ENCODE data around the gene PIK3CD. TPM values are rescaled to one million over a fixed set of nuclear protein-coding genes. Genes with fewer than 3 reads are reported as not detected.

PIK3CD gene
- total and polyA plus RNA-seq, 4 donors = 1.8 to 11.3 (median 3.4) TPM

DNA sequence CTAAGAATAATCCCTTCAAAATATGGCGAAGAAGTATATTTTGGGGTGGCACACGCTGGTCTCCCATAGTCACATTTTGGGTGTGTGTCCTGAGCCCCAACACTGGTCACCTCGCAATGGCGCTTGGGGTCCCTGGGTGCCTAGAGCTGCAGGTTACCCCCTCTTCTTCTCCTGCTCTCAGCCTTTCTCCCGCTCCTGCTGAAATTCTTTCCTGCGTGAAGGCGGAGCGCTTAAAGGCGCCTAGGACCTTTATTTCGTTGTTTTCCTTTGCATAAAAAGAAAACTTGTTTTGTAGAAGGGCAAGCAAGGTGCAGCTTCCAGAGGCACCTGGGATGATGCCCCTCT, 339 bp upstream of the PIK3CD start:
- H3K27ac ChIP-seq (ENCODE audit: low read depth in 1 of 2, low read length in 2 of 2) = peak overlapping the region in 1 of 2 donors; percentile 12
- H3K36me3 ChIP-seq (ENCODE audit: control insufficient read depth in 4 of 4, insufficient read depth in 3 of 4, low read depth in 1 of 4, low read length in 3 of 4) = no peaks in the 10 kb centered on the region
- no peak for DNase-seq (ENCODE audit: low spot score)
- peak overlapping the region in 1 of 3 donors; percentile 59 for H3K4me3 ChIP-seq (ENCODE audit: low read depth in 1 of 3, low read length in 3 of 3)
- H3K4me1 ChIP-seq (ENCODE audit: control insufficient read depth in 4 of 4, insufficient read depth in 4 of 4, low read length in 3 of 4) = peaks cover 0 to 17% (median 9%) of the 10 kb centered on the region in 4 donors
- H3K9ac ChIP-seq (ENCODE audit: low read depth in 1 of 2, low read length in 2 of 2) = no peak overlapping the region
- 24% methylated on average over 10 of the region's 10 CpGs for WGBS
- H3K27me3 ChIP-seq (ENCODE audit: control insufficient read depth in 4 of 4, insufficient read depth in 4 of 4, low read length in 3 of 4) = peaks cover 0 to 9% (median 1%) of the 10 kb centered on the region in 4 donors
- H3K9me3 ChIP-seq (ENCODE audit: control insufficient read depth in 4 of 4, low read length in 3 of 4) = no peaks in the 10 kb centered on the region
- TF ChIP-seq HNF4G (IDR thresholded peaks at IDR 0.05) = no peak
- TF ChIP-seq SP1 (IDR thresholded peaks at IDR 0.05) = no peak
- TF ChIP-seq, protein P1, sequence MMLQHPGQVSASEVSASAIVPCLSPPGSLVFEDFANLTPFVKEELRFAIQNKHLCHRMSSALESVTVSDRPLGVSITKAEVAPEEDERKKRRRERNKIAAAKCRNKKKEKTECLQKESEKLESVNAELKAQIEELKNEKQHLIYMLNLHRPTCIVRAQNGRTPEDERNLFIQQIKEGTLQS (IDR thresholded peaks at IDR 0.05) = no peak
- TF ChIP-seq, protein P2, sequence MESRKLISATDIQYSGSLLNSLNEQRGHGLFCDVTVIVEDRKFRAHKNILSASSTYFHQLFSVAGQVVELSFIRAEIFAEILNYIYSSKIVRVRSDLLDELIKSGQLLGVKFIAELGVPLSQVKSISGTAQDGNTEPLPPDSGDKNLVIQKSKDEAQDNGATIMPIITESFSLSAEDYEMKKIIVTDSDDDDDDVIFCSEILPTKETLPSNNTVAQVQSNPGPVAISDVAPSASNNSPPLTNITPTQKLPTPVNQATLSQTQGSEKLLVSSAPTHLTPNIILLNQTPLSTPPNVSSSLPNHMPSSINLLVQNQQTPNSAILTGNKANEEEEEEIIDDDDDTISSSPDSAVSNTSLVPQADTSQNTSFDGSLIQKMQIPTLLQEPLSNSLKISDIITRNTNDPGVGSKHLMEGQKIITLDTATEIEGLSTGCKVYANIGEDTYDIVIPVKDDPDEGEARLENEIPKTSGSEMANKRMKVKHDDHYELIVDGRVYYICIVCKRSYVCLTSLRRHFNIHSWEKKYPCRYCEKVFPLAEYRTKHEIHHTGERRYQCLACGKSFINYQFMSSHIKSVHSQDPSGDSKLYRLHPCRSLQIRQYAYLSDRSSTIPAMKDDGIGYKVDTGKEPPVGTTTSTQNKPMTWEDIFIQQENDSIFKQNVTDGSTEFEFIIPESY (IDR thresholded peaks at IDR 0.05) = no peak
- TF ChIP-seq, protein P3, sequence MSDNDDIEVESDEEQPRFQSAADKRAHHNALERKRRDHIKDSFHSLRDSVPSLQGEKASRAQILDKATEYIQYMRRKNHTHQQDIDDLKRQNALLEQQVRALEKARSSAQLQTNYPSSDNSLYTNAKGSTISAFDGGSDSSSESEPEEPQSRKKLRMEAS (IDR thresholded peaks at IDR 0.05) = no peak
- TF ChIP-seq, protein P4, sequence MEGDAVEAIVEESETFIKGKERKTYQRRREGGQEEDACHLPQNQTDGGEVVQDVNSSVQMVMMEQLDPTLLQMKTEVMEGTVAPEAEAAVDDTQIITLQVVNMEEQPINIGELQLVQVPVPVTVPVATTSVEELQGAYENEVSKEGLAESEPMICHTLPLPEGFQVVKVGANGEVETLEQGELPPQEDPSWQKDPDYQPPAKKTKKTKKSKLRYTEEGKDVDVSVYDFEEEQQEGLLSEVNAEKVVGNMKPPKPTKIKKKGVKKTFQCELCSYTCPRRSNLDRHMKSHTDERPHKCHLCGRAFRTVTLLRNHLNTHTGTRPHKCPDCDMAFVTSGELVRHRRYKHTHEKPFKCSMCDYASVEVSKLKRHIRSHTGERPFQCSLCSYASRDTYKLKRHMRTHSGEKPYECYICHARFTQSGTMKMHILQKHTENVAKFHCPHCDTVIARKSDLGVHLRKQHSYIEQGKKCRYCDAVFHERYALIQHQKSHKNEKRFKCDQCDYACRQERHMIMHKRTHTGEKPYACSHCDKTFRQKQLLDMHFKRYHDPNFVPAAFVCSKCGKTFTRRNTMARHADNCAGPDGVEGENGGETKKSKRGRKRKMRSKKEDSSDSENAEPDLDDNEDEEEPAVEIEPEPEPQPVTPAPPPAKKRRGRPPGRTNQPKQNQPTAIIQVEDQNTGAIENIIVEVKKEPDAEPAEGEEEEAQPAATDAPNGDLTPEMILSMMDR (IDR thresholded peaks at IDR 0.05; ENCODE audit: low read depth, low read length, missing input control) = no peak
- no peak for TF ChIP-seq RAD21 (IDR thresholded peaks at IDR 0.05)
- TF ChIP-seq, protein P5, sequence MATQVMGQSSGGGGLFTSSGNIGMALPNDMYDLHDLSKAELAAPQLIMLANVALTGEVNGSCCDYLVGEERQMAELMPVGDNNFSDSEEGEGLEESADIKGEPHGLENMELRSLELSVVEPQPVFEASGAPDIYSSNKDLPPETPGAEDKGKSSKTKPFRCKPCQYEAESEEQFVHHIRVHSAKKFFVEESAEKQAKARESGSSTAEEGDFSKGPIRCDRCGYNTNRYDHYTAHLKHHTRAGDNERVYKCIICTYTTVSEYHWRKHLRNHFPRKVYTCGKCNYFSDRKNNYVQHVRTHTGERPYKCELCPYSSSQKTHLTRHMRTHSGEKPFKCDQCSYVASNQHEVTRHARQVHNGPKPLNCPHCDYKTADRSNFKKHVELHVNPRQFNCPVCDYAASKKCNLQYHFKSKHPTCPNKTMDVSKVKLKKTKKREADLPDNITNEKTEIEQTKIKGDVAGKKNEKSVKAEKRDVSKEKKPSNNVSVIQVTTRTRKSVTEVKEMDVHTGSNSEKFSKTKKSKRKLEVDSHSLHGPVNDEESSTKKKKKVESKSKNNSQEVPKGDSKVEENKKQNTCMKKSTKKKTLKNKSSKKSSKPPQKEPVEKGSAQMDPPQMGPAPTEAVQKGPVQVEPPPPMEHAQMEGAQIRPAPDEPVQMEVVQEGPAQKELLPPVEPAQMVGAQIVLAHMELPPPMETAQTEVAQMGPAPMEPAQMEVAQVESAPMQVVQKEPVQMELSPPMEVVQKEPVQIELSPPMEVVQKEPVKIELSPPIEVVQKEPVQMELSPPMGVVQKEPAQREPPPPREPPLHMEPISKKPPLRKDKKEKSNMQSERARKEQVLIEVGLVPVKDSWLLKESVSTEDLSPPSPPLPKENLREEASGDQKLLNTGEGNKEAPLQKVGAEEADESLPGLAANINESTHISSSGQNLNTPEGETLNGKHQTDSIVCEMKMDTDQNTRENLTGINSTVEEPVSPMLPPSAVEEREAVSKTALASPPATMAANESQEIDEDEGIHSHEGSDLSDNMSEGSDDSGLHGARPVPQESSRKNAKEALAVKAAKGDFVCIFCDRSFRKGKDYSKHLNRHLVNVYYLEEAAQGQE (IDR thresholded peaks at IDR 0.05) = no peak

DNA sequence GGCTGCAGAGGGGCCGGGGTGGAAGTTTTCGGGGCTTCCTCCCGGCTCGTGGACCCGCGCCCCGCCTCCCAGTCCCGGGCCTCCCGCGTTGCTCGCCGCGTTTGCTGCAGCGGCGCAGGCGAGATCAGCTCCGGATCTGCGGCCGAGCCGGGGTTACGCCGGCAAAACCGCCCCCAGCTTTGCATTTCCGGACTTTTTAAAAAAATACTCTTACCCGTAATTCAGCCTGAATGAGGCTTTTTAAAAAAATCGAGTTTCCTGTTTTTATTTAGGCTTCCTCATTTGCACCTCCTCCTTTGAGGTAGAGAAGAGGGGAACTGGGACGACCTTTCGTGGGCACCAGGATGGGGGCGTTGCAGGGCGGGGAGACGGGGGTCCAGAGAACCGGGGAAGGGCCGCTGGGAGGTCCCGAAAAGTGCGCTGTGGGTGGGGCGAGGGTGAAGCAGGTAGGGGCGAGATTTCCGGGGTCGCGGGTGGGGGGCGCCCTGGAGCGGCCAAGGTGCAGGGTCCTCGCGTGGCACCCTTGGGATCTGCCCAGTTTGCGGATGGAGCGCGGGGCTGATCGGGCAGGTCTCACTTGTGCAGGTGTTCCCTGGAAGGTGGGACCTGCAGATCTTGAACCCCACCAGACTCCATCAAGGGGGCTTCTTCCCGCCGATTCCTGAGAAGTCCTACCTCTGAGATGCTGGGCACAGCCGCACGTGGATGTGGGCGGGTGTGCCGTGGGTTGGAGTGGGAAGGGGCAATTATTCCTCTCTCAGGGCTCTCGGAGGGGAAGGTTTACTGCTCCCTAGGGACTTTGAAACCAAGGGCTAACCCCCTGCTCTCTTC, 1.1 kb downstream of the PIK3CD start:
- Histone ChIP-seq H3K4me3 (ENCODE audit: low read depth in 1 of 3, low read length in 3 of 3) (peak overlapping the region in 2 of 3 donors; percentile 19 to 59), H3K36me3 (ENCODE audit: control insufficient read depth in 4 of 4, insufficient read depth in 3 of 4, low read depth in 1 of 4, low read length in 3 of 4) (no peaks in the 10 kb centered on the region), H3K4me1 (ENCODE audit: control insufficient read depth in 4 of 4, insufficient read depth in 4 of 4, low read length in 3 of 4) (peaks cover 0 to 17% (median 9%) of the 10 kb centered on the region in 4 donors), H3K9me3 (ENCODE audit: control insufficient read depth in 4 of 4, low read length in 3 of 4) (no peaks in the 10 kb centered on the region), H3K27me3 (ENCODE audit: control insufficient read depth in 4 of 4, insufficient read depth in 4 of 4, low read length in 3 of 4) (peaks cover 0 to 9% (median 1%) of the 10 kb centered on the region in 4 donors), H3K9ac (ENCODE audit: low read depth in 1 of 2, low read length in 2 of 2) (peak overlapping the region in 1 of 2 donors; percentile 20), H3K27ac (ENCODE audit: low read depth in 1 of 2, low read length in 2 of 2) (peak overlapping the region; percentile 57 to 67)
- 10% methylated on average over 55 of the region's 55 CpGs for WGBS
- no peak for DNase-seq (ENCODE audit: low spot score)
- TF ChIP-seq, protein P5 (IDR thresholded peaks at IDR 0.05) = no peak
- TF ChIP-seq HNF4G (IDR thresholded peaks at IDR 0.05) (no peak), NR2F2 (IDR thresholded peaks at IDR 0.05) (no peak), HNF4A (conservative IDR thresholded peaks at IDR 0.05) (no peak), EGR1 (IDR thresholded peaks at IDR 0.05; ENCODE audit: low read depth in 2 of 2) (no peak), RXRA (IDR thresholded peaks at IDR 0.05) (no peak), YY1 (IDR thresholded peaks at IDR 0.05) (no peak)
- TF ChIP-seq, protein P1 (IDR thresholded peaks at IDR 0.05) = no peak
- TF ChIP-seq, protein P2 (IDR thresholded peaks at IDR 0.05) = no peak

All from liver (tissue), 9 donors.